OCI-LY1 (cell line): ENCODE measurements around the gene PHKG2.

Experiments
- H2AFZ ChIP-seq: fragments of 200-600 bp; sonication (generic), shearing (Covaris generic); 2 replicates; pipeline ENCODE4 v1.6.0; 2014; ENCODE audit warnings: antibody characterized with exemption, mild to moderate bottlenecking, low read length
- H3F3A ChIP-seq: fragments of 200-600 bp; sonication (generic), shearing (Covaris generic); 2 replicates; pipeline ENCODE4 v1.6.0; 2014; ENCODE audit warnings: mild to moderate bottlenecking, antibody characterized with exemption, low read length, moderate library complexity; ENCODE audit not compliant: insufficient read depth
- H3K27ac ChIP-seq: fragments of 200-600 bp; sonication (generic); 2 replicates; pipeline ENCODE4 v1.5.1; 2014; ENCODE audit warnings: low read length, mixed run types, mild to moderate bottlenecking, low read depth; ENCODE audit not compliant: poor library complexity, severe bottlenecking
- H3K27me3 ChIP-seq: fragments of 200-600 bp; sonication (generic); 2 replicates; pipeline ENCODE4 v1.6.0; 2014; ENCODE audit warnings: antibody characterized with exemption, mild to moderate bottlenecking, low read length, moderate library complexity; ENCODE audit not compliant: insufficient read depth
- H3K36me3 ChIP-seq: fragments of 200-600 bp; sonication (generic); 2 replicates; pipeline ENCODE4 v1.6.1; 2014; ENCODE audit warnings: mild to moderate bottlenecking, antibody characterized with exemption, low read length, moderate library complexity, mixed read lengths; ENCODE audit not compliant: insufficient read depth
- H3K4me1 ChIP-seq: fragments of 200-600 bp; sonication (generic); 2 replicates; pipeline ENCODE4 v1.5.1; 2014; ENCODE audit warnings: mild to moderate bottlenecking, low read length, moderate library complexity; ENCODE audit not compliant: insufficient read depth, severe bottlenecking
- H3K4me2 ChIP-seq: fragments of 200-600 bp; sonication (generic), shearing (Covaris generic); 2 replicates; pipeline ENCODE4 v1.6.1; 2014; ENCODE audit warnings: low read length
- H3K4me3 ChIP-seq: fragments of 200-600 bp; sonication (generic); 2 replicates; pipeline ENCODE4 v1.5.1; 2014; ENCODE audit warnings: low read length, low read depth, mild to moderate bottlenecking, mixed read lengths; ENCODE audit not compliant: poor library complexity, severe bottlenecking
- H3K79me2 ChIP-seq: fragments of 200-600 bp; shearing (Covaris generic); 2 replicates; pipeline ENCODE4 v1.6.1; 2016; ENCODE audit warnings: mixed run types, low read length, mixed read lengths; ENCODE audit not compliant: insufficient read depth
- H3K9ac ChIP-seq: fragments of 200-600 bp; sonication (generic), shearing (Covaris generic); 2 replicates; pipeline ENCODE4 v1.6.1; 2014; ENCODE audit warnings: mild to moderate bottlenecking, low read length, mixed read lengths
- H3K9me2 ChIP-seq: fragments of 200-600 bp; sonication (generic), shearing (Covaris generic); 2 replicates; pipeline ENCODE4 v1.6.1; 2014; ENCODE audit warnings: low read depth, mild to moderate bottlenecking, low read length, mixed read lengths
- H3K9me3 ChIP-seq: fragments of 200-600 bp; shearing (Covaris generic); 2 replicates; pipeline ENCODE4 v1.6.1; 2014; ENCODE audit warnings: low read length, mixed read lengths
- H4K20me1 ChIP-seq: fragments of 200-600 bp; sonication (generic), shearing (Covaris generic); 2 replicates; pipeline ENCODE4 v1.6.0; 2016; ENCODE audit warnings: mild to moderate bottlenecking, low read length; ENCODE audit not compliant: insufficient read depth
- CTCF ChIP-seq: fragments of 200-600 bp; sonication (generic), shearing (Covaris generic); IDR thresholded peaks from 2 replicates; pipeline ENCODE4 v1.5.1; 2017; ENCODE audit warnings: mild to moderate bottlenecking, antibody characterized with exemption, low read length, moderate library complexity, mixed read lengths
- EZH2 ChIP-seq: fragments of 200-600 bp; sonication (generic), shearing (Covaris generic); IDR thresholded peaks from 2 replicates; pipeline ENCODE4 v1.8.0; 2017; ENCODE audit warnings: borderline replicate concordance, mixed run types, mild to moderate bottlenecking, antibody characterized with exemption, low read length, moderate library complexity, mixed read lengths

PHKG2 gene

DNA sequence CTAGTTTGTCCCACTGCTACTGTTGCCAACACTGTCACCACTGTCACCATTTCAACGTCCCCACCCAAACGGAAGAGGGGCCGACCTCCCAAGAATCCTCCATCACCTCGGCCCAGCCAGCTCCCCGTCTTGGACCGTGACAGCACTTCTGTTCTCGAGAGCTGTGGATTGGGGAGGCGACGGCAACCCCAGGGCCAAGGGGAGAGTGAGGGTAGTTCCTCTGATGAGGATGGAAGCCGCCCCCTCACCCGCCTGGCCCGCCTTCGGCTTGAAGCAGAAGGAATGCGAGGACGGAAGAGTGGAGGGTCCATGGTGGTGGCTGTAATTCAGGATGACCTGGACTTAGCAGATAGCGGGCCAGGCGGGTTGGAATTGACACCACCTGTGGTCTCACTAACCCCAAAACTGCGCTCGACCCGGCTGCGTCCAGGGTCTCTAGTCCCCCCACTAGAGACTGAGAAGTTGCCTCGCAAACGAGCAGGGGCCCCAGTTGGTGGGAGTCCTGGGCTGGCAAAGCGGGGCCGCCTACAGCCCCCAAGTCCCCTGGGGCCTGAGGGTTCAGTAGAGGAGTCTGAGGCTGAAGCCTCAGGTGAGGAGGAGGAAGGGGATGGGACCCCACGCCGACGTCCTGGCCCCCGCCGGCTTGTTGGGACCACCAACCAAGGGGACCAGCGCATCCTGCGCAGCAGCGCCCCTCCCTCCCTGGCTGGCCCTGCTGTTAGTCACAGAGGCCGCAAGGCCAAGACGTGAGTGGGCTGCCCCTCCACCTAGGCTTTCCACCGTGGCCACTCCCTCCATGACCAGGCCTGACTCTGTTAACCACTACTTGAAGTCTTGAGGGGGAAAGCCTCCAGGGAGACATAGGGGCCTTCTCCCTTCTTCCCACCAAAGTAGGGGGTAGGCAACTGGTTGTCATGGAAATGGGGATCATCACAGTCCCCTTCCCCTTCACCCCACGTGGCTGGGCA lies 9.0 kb upstream of the PHKG2 start:
- H3F3A ChIP-seq = no peaks in the 10 kb centered on the region
- H2AFZ ChIP-seq = no peak overlapping the region
- no peaks in the 10 kb centered on the region for H3K79me2 ChIP-seq
- TF ChIP-seq EZH2 (no peak), CTCF (no peak)
- no peak overlapping the region for H3K4me2 ChIP-seq
- H3K9me3 ChIP-seq = no peaks in the 10 kb centered on the region
- H4K20me1 ChIP-seq = no peaks in the 10 kb centered on the region
- H3K27ac ChIP-seq = no peak overlapping the region
- peaks cover 73% of the 10 kb centered on the region for H3K36me3 ChIP-seq
- no peaks in the 10 kb centered on the region for H3K9me2 ChIP-seq
- no peak overlapping the region for H3K9ac ChIP-seq
- no peak overlapping the region for H3K4me3 ChIP-seq
- no peaks in the 10 kb centered on the region for H3K27me3 ChIP-seq
- no peaks in the 10 kb centered on the region for H3K4me1 ChIP-seq

- H3K9me3 ChIP-seq = no peaks in the 10 kb centered on the region
- no peak overlapping the region for H3K27ac ChIP-seq
- peaks cover 73% of the 10 kb centered on the region for H3K36me3 ChIP-seq
- no peak overlapping the region for H2AFZ ChIP-seq
- no peaks in the 10 kb centered on the region for H3K9me2 ChIP-seq
- no peaks in the 10 kb centered on the region for H3F3A ChIP-seq
- no peak overlapping the region for H3K4me2 ChIP-seq
- H4K20me1 ChIP-seq = no peaks in the 10 kb centered on the region
- no peaks in the 10 kb centered on the region for H3K4me1 ChIP-seq
- H3K79me2 ChIP-seq = no peaks in the 10 kb centered on the region
- no peak for TF ChIP-seq EZH2
- no peak overlapping the region for H3K4me3 ChIP-seq
- H3K27me3 ChIP-seq = no peaks in the 10 kb centered on the region
- no peak overlapping the region for H3K9ac ChIP-seq
Measured at GRCh38 chr16:30740364-30741251, 7.6 kb upstream of the PHKG2 start.

GRCh38 chr16:30741461-30741914 lies 6.7 kb upstream of the PHKG2 start:
- Histone ChIP-seq H3K36me3 (peaks cover 65% of the 10 kb centered on the region), H3F3A (no peaks in the 10 kb centered on the region), H3K4me3 (no peak overlapping the region), H3K79me2 (no peaks in the 10 kb centered on the region), H3K4me1 (no peaks in the 10 kb centered on the region), H4K20me1 (no peaks in the 10 kb centered on the region), H3K9ac (no peak overlapping the region), H3K27me3 (no peaks in the 10 kb centered on the region), H3K27ac (no peak overlapping the region), H3K4me2 (no peak overlapping the region), H3K9me3 (no peaks in the 10 kb centered on the region), H3K9me2 (no peaks in the 10 kb centered on the region), H2AFZ (no peak overlapping the region)
- TF ChIP-seq EZH2 (no peak), CTCF (no peak)
